CD14-positive monocyte (primary cell): ENCODE measurements around the gene PTPRN2. TPM values are rescaled to one million over a fixed set of nuclear protein-coding genes. Genes with fewer than 3 reads are reported as not detected.

Experiments used
- DNase-seq, 3 donors: peaks; one replicate each; pipeline ENCODE4 v3.0.0-alpha.2; 2011 to 2022
- H2AFZ ChIP-seq: 2 replicates; pipeline ENCODE4 v1.6.0; 2012; ENCODE audit warnings: mild to moderate bottlenecking, low read depth, low read length, inconsistent platforms; ENCODE audit not compliant: insufficient read depth, poor library complexity, severe bottlenecking
- H3K27ac ChIP-seq, 2 donors: 1 replicate in 1 of 2; 2 replicates in 1 of 2; pipeline ENCODE4 v1.5.1; 2012 to 2013; ENCODE audit warnings: low read length in 2 of 2, control low read depth in 1 of 2, inconsistent platforms in 1 of 2, low read depth in 1 of 2, mild to moderate bottlenecking in 1 of 2
- H3K27me3 ChIP-seq, 2 donors: one replicate each; pipeline versions ENCODE4 v1.6.0 to v1.6.1; 2011 to 2013; ENCODE audit warnings: low read length in 2 of 2; ENCODE audit not compliant: control insufficient read depth in 2 of 2, insufficient read depth in 2 of 2
- H3K36me3 ChIP-seq, 2 donors: replicated peaks in 1 of 2; 1 replicate in 1 of 2; 2 replicates in 1 of 2; pipeline versions ENCODE4 v1.5.1 to v1.6.1; 2012 to 2013; ENCODE audit warnings: low read length in 2 of 2, control low read depth in 1 of 2, inconsistent platforms in 1 of 2, mild to moderate bottlenecking in 1 of 2; ENCODE audit not compliant: insufficient read depth in 2 of 2, control insufficient read depth in 1 of 2
- H3K4me1 ChIP-seq, 2 donors: 1 replicate in 1 of 2; 2 replicates in 1 of 2; pipeline versions ENCODE4 v1.5.1 to v1.6.1; 2012 to 2013; ENCODE audit warnings: low read length in 2 of 2, control low read depth in 1 of 2, inconsistent platforms in 1 of 2, mild to moderate bottlenecking in 1 of 2, moderate library complexity in 1 of 2; ENCODE audit not compliant: insufficient read depth in 2 of 2, control insufficient read depth in 1 of 2
- H3K4me2 ChIP-seq: replicated peaks from 2 replicates; pipeline ENCODE3; 2012; ENCODE audit warnings: low read length, moderate library complexity, mild to moderate bottlenecking; ENCODE audit not compliant: poor library complexity, severe bottlenecking; ENCODE audit errors: extremely low read depth
- H3K4me3 ChIP-seq, 3 experiments: fragments of 200-600 bp in 1 of 3; sonication (generic) in 1 of 3; replicated peaks in 1 of 3; 1 replicate in 2 of 3; 2 replicates in 1 of 3; pipeline ENCODE4 v1.5.1; 2011 to 2013; ENCODE audit warnings: low read length in 3 of 3, mild to moderate bottlenecking in 3 of 3, control low read depth in 2 of 3, low read depth in 2 of 3, inconsistent platforms in 1 of 3, moderate library complexity in 1 of 3
- H3K79me2 ChIP-seq: 2 replicates; pipeline ENCODE4 v1.6.0; 2012; ENCODE audit warnings: mild to moderate bottlenecking, control low read depth, inconsistent platforms, low read length, moderate library complexity; ENCODE audit not compliant: insufficient read depth
- H3K9ac ChIP-seq: 2 replicates; pipeline ENCODE4 v1.6.0; 2017; ENCODE audit warnings: low read length, mild to moderate bottlenecking; ENCODE audit not compliant: insufficient read depth, poor library complexity, severe bottlenecking
- H3K9me3 ChIP-seq, 2 donors: replicated peaks in 1 of 2; 1 replicate in 1 of 2; 2 replicates in 1 of 2; pipeline versions ENCODE4 v1.5.1 to v1.6.1; 2012 to 2013; ENCODE audit warnings: low read length in 2 of 2, control low read depth in 1 of 2; ENCODE audit not compliant: control insufficient read depth in 1 of 2, insufficient read depth in 1 of 2
- H4K20me1 ChIP-seq: 2 replicates; pipeline ENCODE4 v1.6.0; 2012; ENCODE audit warnings: mild to moderate bottlenecking, low read length, control low read depth, moderate library complexity; ENCODE audit not compliant: insufficient read depth
- H3K27ac Mint-ChIP-seq, 7 donors: one replicate each; pipeline ENCODE4 v1.8.0; 2020; ENCODE audit warnings: mild to moderate bottlenecking in 7 of 7, mixed read lengths in 7 of 7, moderate library complexity in 6 of 7, inconsistent platforms in 2 of 7
- H3K27me3 Mint-ChIP-seq, 3 donors: one replicate each; pipeline ENCODE4 v1.8.0; 2021 to 2022; ENCODE audit warnings: low read depth in 3 of 3, mild to moderate bottlenecking in 3 of 3, mixed read lengths in 3 of 3, moderate library complexity in 3 of 3, inconsistent platforms in 1 of 3
- H3K36me3 Mint-ChIP-seq, 2 donors: one replicate each; pipeline ENCODE4 v1.8.0; 2020; ENCODE audit warnings: mixed read lengths in 2 of 2, inconsistent platforms in 1 of 2, mild to moderate bottlenecking in 1 of 2
- H3K4me1 Mint-ChIP-seq: one replicate; pipeline ENCODE4 v1.8.0; 2020; ENCODE audit warnings: mild to moderate bottlenecking, mixed read lengths
- H3K4me3 Mint-ChIP-seq, 2 donors: one replicate each; pipeline ENCODE4 v1.8.0; 2020; ENCODE audit warnings: mild to moderate bottlenecking in 2 of 2, mixed read lengths in 2 of 2, moderate library complexity in 1 of 2
- H3K9me3 Mint-ChIP-seq, 7 donors: one replicate each; pipeline ENCODE4 v1.8.0; 2020 to 2022; ENCODE audit warnings: mixed read lengths in 7 of 7, mild to moderate bottlenecking in 6 of 7, moderate library complexity in 6 of 7, inconsistent platforms in 2 of 7
- CTCF ChIP-seq: fragments of 200-600 bp; IDR thresholded peaks from one replicate; pipeline ENCODE4 v1.8.0; 2022; ENCODE audit warnings: antibody characterized with exemption, mild to moderate bottlenecking
- WGBS: methylation state at CpG from one replicate; pipeline ENCODE4 v1.1.5; 2013; ENCODE audit warnings: missing lambda C conversion rate; ENCODE audit not compliant: insufficient coverage; 5-methylcytosine and 5-hydroxymethylcytosine counted together
- intact Hi-C, 2 donors: fragments of 100-400 bp; cut with micrococcal nuclease; formaldehyde crosslinking; loops; one replicate each; pipeline versions ENCODE4 v1.15.0 to v1.15.1; 2023
- polyA plus RNA-seq, 3 donors: library from polyadenylated mRNA; depleted of rRNA in 1 of 3; unstranded in 2 of 3; stranded (reverse) in 1 of 3; fragments of 300-500 nt in 2 of 3; fragments of >200 nt in 1 of 3; fragmentation: Illumina TruSeq in 2 of 3; gene quantifications; 1 replicate in 2 of 3; 2 replicates in 1 of 3; pipeline ENCODE4 v1.2.3, GENCODE V29; 2012 to 2021

The PTPRN2 gene
- polyA plus RNA-seq, 3 donors, result 0.25 to 1.4 (median 0.97) TPM

GRCh38 chr7:158409816-158410330 is 177.8 kb downstream of the PTPRN2 start:
- no peak for TF ChIP-seq CTCF
- no peak for DNase-seq
- Mint-ChIP-seq H3K9me3 (no peaks in the 10 kb centered on the region), H3K4me3 (no peak overlapping the region), H3K27me3 (peaks cover 0 to 1% (median 0%) of the 10 kb centered on the region in 3 donors), H3K27ac (peak overlapping the region in 1 of 7 donors; percentile 30), H3K4me1 (no peaks in the 10 kb centered on the region), H3K36me3 (no peaks in the 10 kb centered on the region)
- Histone ChIP-seq H3K4me1 (no peaks in the 10 kb centered on the region), H3K27me3 (no peaks in the 10 kb centered on the region), H4K20me1 (no peaks in the 10 kb centered on the region), H3K4me3 (no peak overlapping the region), H2AFZ (no peak overlapping the region), H3K9ac (no peak overlapping the region), H3K9me3 (no peaks in the 10 kb centered on the region), H3K79me2 (no peaks in the 10 kb centered on the region), H3K4me2 (no peak overlapping the region), H3K36me3 (no peaks in the 10 kb centered on the region), H3K27ac (no peak overlapping the region)
- WGBS, result 97% methylated on average over 9 of the region's 13 CpGs
- intact Hi-C loops, result no loop called here

GRCh38 chr7:158409120-158409519 is 178.5 kb downstream of the PTPRN2 start:
- H3K36me3 Mint-ChIP-seq, result no peaks in the 10 kb centered on the region
- H3K4me3 Mint-ChIP-seq, result no peak overlapping the region
- no peak for DNase-seq
- Histone ChIP-seq H3K36me3 (no peaks in the 10 kb centered on the region), H3K4me2 (no peak overlapping the region), H3K27me3 (no peaks in the 10 kb centered on the region), H3K4me1 (no peaks in the 10 kb centered on the region), H3K79me2 (no peaks in the 10 kb centered on the region), H3K27ac (no peak overlapping the region), H3K4me3 (no peak overlapping the region), H2AFZ (no peak overlapping the region), H3K9ac (no peak overlapping the region), H4K20me1 (no peaks in the 10 kb centered on the region), H3K9me3 (no peaks in the 10 kb centered on the region)
- no peaks in the 10 kb centered on the region for H3K4me1 Mint-ChIP-seq
- 84% methylated on average over 5 of the region's 5 CpGs for WGBS
- no peak for TF ChIP-seq CTCF
- peaks cover 0 to 1% (median 0%) of the 10 kb centered on the region in 3 donors for H3K27me3 Mint-ChIP-seq
- H3K27ac Mint-ChIP-seq, result no peak overlapping the region
- H3K9me3 Mint-ChIP-seq, result no peaks in the 10 kb centered on the region
- intact Hi-C loops, result no loop called here
